NCI-H460 (cell line): ENCODE measurements around the gene C13orf42. TPM values are rescaled to one million over a fixed set of nuclear protein-coding genes. Genes with fewer than 3 reads are reported as not detected.
A peak's percentile ranks its signal among the peaks of the same experiment; 100 is the strongest.

Experiments used
- DNase-seq: peaks from one replicate; pipeline ENCODE4 v3.0.0-alpha.2; 2016; ENCODE audit warnings: low read depth; ENCODE audit errors: extremely low read depth
- polyA plus RNA-seq: library from polyadenylated mRNA; depleted of rRNA; stranded (reverse); fragments of >200 nt; gene quantifications from 2 replicates; pipeline ENCODE4 v1.2.3, GENCODE V29; 2014; cell fraction: nucleus; rRNA removed
- total RNA-seq: library from RNA; depleted of rRNA; stranded (reverse); fragments of >200 nt; shearing (Covaris generic); gene quantifications from 2 replicates; pipeline ENCODE4 v1.2.3, GENCODE V29; 2014; rRNA removed

C13orf42 gene
- total RNA-seq = 0.12 and 0.49 TPM in 2 replicates
- polyA plus RNA-seq = 0.12 and 0.67 TPM in 2 replicates

GRCh38 chr13:51111174-51111573 lies at the start of gene C13orf42:
Gene C13orf42, minus strand, starts transcription at chr13:51111274. Its CDS starts 65 bp downstream, at chr13:51111209.
- no peak for DNase-seq

- no peak for DNase-seq
Measured at GRCh38 chr13:51158880-51159518, 47.9 kb upstream of the C13orf42 start.

- DNase-seq = no peak
Measured at GRCh38 chr13:51158365-51158764, 47.3 kb upstream of the C13orf42 start.

- DNase-seq = no peak
Measured at GRCh38 chr13:51156648-51157047, 45.6 kb upstream of the C13orf42 start.

GRCh38 chr13:51155776-51156515 lies 44.9 kb upstream of the C13orf42 start:
- no peak for DNase-seq

- no peak for DNase-seq
Measured at GRCh38 chr13:51155161-51155560, 44.1 kb upstream of the C13orf42 start.

- peak; percentile 30 for DNase-seq
Measured at GRCh38 chr13:51154029-51154555, 43.0 kb upstream of the C13orf42 start.

- DNase-seq = no peak
Measured at GRCh38 chr13:51153527-51153926, 42.5 kb upstream of the C13orf42 start.

- DNase-seq = no peak
Measured at GRCh38 chr13:51152701-51153100, 41.6 kb upstream of the C13orf42 start.

- DNase-seq = no peak
Measured at GRCh38 chr13:51151463-51151862, 40.4 kb upstream of the C13orf42 start.

- peak; percentile 43 for DNase-seq
Measured at GRCh38 chr13:51148952-51149573, 38.0 kb upstream of the C13orf42 start.

GRCh38 chr13:51148223-51148951 lies 37.3 kb upstream of the C13orf42 start:
- no peak for DNase-seq

GRCh38 chr13:51147732-51148131 lies 36.7 kb upstream of the C13orf42 start:
- no peak for DNase-seq

- DNase-seq = no peak
Measured at GRCh38 chr13:51146667-51147066, 35.6 kb upstream of the C13orf42 start.

- no peak for DNase-seq
Measured at GRCh38 chr13:51137250-51137649, 26.2 kb upstream of the C13orf42 start.

- DNase-seq = no peak
Measured at GRCh38 chr13:51136276-51136980, 25.4 kb upstream of the C13orf42 start.

GRCh38 chr13:51134763-51135365 lies 23.8 kb upstream of the C13orf42 start:
- DNase-seq = no peak

- no peak for DNase-seq
Measured at GRCh38 chr13:51130348-51130747, 19.3 kb upstream of the C13orf42 start.

- peak; percentile 52 for DNase-seq
Measured at GRCh38 chr13:51125495-51126226, 14.6 kb upstream of the C13orf42 start.
